Measurements from ENCODE around the gene OSBPL6.
"Not testable (repeated sequence)": the region's sequence is repeated elsewhere in the genome, so short reads cannot be mapped to it uniquely, and the experiment has no call there.

Gene OSBPL6

GRCh38 chr2:178159966-178160365 is 34.3 kb upstream of the OSBPL6 start:
- no peak for TF ChIP-seq CTCF (IDR thresholded peaks at IDR 0.05; ENCODE audit: low read depth, low read length, missing control alignments)
- DNase-seq (ENCODE audit: low read depth) = no peak
- no peak overlapping the region for H3K4me3 ChIP-seq (ENCODE audit: low read depth, low read length)

GRCh38 chr2:178160601-178161000 is 33.7 kb upstream of the OSBPL6 start:
- DNase-seq (ENCODE audit: low read depth) = no peak
- no peak for TF ChIP-seq CTCF (IDR thresholded peaks at IDR 0.05; ENCODE audit: low read depth, low read length, missing control alignments)
- no peak overlapping the region for H3K4me3 ChIP-seq (ENCODE audit: low read depth, low read length)

GRCh38 chr2:178163395-178163794 is 30.9 kb upstream of the OSBPL6 start:
- H3K4me3 ChIP-seq (ENCODE audit: low read depth, low read length) = no peak overlapping the region
- DNase-seq (ENCODE audit: low read depth) = no peak
- TF ChIP-seq CTCF (IDR thresholded peaks at IDR 0.05; ENCODE audit: low read depth, low read length, missing control alignments) = no peak

- H3K4me3 ChIP-seq (ENCODE audit: low read depth, low read length) = no peak overlapping the region
- DNase-seq (ENCODE audit: low read depth) = no peak
- TF ChIP-seq CTCF (IDR thresholded peaks at IDR 0.05; ENCODE audit: low read depth, low read length, missing control alignments) = no peak
These were observed 30.4 kb upstream of the OSBPL6 start for GRCh38 chr2:178163911-178164310.

GRCh38 chr2:178173657-178174056 is 20.7 kb upstream of the OSBPL6 start:
- DNase-seq (ENCODE audit: low read depth) = no peak
- H3K4me3 ChIP-seq (ENCODE audit: low read depth, low read length) = no peak overlapping the region
- no peak for TF ChIP-seq CTCF (IDR thresholded peaks at IDR 0.05; ENCODE audit: low read depth, low read length, missing control alignments)

GRCh38 chr2:178177066-178177679 is 17.1 kb upstream of the OSBPL6 start:
- H3K4me3 ChIP-seq (ENCODE audit: low read depth, low read length) = no peak overlapping the region
- no peak for TF ChIP-seq CTCF (IDR thresholded peaks at IDR 0.05; ENCODE audit: low read depth, low read length, missing control alignments)
- no peak for DNase-seq (ENCODE audit: low read depth)

GRCh38 chr2:178180648-178181047 is 13.7 kb upstream of the OSBPL6 start:
- H3K4me3 ChIP-seq (ENCODE audit: low read depth, low read length); DNase-seq (ENCODE audit: low read depth): not testable (repeated sequence)
